ENCODE measurements around the gene RHBDD2.
"Not testable (repeated sequence)": the region's sequence is repeated elsewhere in the genome, so short reads cannot be mapped to it uniquely, and the experiment has no call there.

The RHBDD2 gene

DNA sequence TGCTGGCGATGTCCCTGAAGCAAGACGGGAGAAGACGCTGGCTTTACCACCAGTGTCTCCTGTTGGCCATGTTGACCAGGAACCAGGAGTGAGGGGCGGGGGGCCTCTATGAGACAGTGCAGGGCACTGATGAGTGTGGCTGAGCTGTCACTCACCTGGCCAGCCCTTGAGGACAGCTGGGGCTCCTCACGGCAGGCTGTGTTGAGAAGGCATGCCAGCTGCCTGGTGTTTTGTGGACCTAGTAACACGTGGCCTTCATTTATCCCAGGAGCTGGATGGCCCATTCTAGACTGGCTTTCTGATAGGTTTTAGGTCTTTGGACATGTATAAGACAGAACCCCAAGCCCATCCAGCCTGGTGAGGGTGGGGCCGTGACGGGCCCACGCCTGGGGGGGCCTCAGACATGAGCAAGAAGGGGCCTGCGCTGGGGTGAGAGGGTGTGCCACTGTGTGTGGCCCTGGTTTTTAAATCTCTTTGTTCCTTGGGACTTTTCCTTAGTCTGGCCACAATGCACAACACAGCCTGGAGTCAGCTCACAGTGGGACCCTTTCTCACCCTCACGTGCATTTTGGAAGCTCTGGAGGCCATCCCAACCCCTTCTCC lies 10.5 kb downstream of the RHBDD2 start:
- no peak for DNase-seq (ENCODE audit: low spot score)

GRCh38 chr7:75889826-75890225 lies 11.0 kb downstream of the RHBDD2 start:
- no peak for DNase-seq (ENCODE audit: low spot score)

- DNase-seq (ENCODE audit: low spot score): not testable (repeated sequence)
These were observed 12.4 kb downstream of the RHBDD2 start for GRCh38 chr7:75891237-75891636.

DNA sequence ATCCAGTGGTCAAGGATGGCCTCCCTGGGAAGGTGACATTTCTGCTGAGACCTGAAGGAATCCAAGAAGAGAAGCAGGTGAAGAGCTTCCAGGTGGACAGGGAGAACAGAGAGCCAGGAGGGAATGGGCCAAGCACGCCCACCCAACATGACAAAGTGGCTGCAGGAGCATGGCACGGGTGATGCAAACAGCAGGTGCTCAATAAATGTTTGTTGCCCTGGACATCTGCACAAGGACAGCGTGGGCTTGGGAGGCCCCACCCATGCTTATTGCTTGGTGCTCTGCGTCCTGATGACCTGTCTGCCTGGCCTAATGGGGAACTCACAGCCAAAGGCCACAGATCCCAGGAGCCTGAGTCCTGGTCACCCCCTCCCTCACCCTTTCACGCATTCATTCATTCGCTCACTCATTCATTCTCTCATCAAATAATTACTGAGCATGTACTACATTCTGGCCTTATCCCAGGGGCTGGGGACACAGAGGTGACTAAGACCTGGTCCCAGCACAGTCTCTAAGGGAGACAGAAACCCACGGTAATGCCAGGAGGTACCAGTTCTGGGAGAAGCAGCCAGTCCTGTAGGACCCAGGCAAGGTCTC lies 13.1 kb downstream of the RHBDD2 start:
- DNase-seq (ENCODE audit: low spot score): no peak

DNA sequence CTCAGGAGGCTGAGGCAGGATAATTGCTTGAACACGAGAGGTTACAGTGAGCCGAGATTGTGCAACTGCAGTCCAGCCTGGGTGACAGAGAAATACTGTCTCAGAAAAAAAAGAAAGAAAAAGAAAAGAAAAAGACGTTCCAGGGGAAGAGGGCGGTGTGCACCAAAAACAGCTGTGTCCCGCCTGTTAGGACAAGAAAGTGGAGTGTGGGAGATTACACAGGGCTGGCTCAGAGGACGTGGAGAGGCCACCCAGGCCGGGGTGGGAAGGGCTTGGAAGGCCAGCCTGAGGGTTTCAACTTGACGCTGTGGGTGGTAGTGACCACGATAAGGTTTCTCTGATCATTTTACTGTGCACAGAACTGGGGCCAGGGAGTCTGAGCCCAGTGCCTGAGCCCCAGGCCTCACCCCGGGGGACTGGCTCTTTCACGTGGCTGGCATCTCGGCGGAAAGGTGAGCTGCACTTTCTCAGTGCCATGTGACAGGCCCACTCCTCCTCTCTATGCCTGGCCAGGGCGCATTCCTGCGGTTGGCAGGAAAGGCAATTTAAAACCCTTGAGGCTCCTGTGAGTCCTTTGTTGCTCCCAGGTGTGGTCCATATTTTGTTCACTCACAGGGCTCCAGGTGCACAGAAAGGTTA lies 13.9 kb downstream of the RHBDD2 start:
- DNase-seq (ENCODE audit: low spot score): no peak

GRCh38 chr7:75896803-75897327 lies 18.0 kb downstream of the RHBDD2 start:
- no peak for DNase-seq (ENCODE audit: low spot score)

DNA sequence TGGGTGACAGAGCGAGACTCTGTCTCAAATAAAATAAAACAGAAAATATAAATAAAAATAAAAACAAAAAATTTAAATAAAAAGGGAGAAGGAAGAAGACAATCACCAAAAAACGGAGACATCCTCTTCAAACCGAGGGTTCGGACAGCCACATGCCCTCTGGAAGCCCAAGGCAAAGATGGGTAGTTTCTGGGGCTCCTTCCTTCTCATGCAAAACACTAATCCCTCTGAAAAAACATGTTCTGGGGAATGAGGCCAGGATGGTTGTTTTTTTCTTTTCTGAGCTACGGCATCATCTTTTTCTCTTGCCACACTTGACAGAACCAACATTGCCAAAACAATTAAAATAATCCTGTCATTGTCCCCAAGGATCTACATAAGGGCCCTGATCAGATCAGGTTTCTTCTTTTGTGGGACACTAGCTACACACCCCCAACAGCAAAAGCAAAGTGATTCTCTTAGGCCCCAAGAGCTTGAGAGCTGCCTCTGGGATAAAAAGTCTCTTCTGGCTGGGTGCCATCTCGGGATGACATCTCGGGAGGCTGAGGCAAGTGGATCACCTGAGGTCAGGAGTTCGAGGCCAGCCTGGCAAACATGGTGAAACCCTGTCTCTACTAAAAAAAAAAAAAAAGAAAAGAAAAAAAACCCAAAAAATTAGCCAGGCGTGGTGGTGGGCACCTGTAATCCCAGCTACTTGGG lies 21.9 kb downstream of the RHBDD2 start:
- DNase-seq (ENCODE audit: low spot score): no peak

- no peak for DNase-seq (ENCODE audit: low spot score)
These were observed 27.2 kb downstream of the RHBDD2 start for GRCh38 chr7:75905785-75906604.

- DNase-seq (ENCODE audit: low spot score): no peak
These were observed 28.3 kb downstream of the RHBDD2 start for GRCh38 chr7:75906991-75907667.

GRCh38 chr7:75907668-75908039 lies 28.8 kb downstream of the RHBDD2 start:
- DNase-seq (ENCODE audit: low spot score): not testable (repeated sequence)

GRCh38 chr7:75909521-75910132 lies 30.8 kb downstream of the RHBDD2 start:
- DNase-seq (ENCODE audit: low spot score): no peak

DNA sequence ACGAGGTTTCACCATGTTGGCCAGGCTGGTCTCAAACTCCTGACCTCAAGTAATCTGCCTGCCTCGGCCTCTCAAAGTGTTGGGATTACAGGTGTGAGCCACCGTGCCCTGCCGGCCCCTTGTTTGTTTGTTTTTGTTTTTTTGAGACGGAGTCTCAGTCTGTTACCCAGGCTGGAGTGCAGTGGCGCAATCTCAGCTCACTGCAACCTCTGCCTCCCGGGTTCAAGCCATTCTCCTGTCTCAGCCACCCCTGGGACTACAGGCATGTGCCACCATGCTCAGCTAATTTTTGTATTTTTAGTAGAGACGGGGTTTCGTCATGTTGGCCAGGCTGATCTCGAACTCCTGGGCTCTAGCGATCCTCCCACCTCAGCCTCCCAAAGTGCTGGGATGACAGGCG lies 32.4 kb downstream of the RHBDD2 start:
- not testable (repeated sequence) for DNase-seq (ENCODE audit: low spot score)

DNA sequence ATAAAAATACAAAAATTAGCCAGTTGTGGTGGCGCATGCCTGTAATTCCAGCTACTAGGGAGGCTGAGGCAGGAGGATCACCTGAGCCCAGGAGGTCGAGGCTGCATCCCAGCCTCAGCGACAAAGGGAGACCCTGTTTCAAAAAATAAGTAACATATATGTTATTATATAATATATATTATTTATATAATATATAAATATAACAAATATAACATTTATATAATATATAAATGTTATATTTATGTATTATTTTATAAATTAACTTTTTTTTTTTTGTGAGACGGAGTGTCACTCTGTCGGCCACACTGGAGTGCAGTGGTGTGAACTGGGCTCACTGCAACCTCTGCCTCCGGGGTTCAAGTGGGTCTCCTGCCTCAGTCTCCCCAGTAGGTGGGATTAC lies 34.6 kb downstream of the RHBDD2 start:
- DNase-seq (ENCODE audit: low spot score): no peak

DNA sequence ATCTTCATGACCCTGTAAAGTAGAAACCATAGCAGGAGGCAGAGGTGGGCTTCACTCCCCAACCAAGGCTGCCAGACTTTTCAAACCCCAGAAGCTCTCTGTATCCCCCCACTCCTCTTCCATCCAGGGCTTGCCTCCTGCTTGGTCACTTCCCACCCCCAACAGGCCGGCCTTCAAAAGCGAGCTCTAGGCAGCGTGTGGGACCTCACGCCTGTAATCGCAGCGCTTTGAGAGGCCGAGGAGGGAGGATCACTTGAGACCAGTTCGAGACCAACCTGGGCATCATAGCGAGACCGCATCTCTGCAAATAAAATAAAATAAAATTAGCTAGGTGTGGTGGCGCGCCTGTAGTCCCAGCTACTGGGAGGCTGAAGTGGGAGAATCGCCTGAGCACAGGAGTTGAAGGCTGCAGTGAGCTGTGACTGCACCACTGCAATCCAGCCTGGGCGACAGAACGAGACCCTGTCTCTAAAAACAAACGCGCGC lies 35.4 kb downstream of the RHBDD2 start:
- no peak for DNase-seq (ENCODE audit: low spot score)

DNA sequence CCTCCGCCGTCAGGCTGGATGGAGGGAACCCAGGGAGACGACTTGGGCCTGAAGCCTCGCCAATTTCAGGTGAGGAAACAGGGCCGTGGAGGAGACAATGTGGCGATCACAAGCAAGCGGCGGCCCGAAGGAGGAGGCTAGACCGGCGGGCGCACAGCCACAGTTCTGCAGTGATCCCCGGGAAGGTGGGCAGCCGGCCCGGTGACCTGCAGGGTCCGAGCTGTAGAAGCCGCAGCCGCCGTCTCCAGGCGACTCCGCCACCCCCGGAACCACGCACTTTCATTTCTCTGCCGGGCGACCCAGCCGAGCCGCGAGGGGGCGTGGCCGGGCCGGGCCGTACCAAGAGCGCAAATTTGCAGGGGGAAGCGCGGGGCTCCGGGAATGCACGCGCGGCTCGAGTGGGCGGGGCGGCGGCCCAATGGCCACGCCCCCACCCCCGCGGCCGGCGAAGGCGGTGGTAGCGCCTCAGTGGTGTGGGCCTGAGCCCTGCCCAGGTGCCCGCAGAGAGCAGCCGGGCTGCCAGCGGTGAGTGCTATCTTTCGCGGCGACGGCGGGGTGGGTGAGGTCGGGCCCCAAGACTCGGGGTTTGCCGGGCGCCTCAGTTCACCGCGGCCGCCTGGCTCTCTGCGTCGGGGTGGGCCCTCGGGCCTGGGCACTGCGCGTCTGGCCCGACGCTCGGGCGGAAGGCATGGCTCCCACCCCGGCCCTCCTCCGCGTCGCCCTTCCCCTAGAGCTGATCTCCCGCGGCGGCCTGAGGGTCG lies 36.0 kb downstream of the RHBDD2 start, which contains the start of gene POR:
Gene POR, plus strand, starts transcription at position 501 of the 761 bp plus-strand sequence. CDS start 38,847 bp downstream, outside the sequence.
- peak; percentile 71 for DNase-seq (ENCODE audit: low spot score)

- no peak for DNase-seq (ENCODE audit: low spot score)
These were observed 36.8 kb downstream of the RHBDD2 start for GRCh38 chr7:75915416-75916156.

GRCh38 chr7:75916259-75916658 lies 37.4 kb downstream of the RHBDD2 start:
- DNase-seq (ENCODE audit: low spot score): no peak

DNA sequence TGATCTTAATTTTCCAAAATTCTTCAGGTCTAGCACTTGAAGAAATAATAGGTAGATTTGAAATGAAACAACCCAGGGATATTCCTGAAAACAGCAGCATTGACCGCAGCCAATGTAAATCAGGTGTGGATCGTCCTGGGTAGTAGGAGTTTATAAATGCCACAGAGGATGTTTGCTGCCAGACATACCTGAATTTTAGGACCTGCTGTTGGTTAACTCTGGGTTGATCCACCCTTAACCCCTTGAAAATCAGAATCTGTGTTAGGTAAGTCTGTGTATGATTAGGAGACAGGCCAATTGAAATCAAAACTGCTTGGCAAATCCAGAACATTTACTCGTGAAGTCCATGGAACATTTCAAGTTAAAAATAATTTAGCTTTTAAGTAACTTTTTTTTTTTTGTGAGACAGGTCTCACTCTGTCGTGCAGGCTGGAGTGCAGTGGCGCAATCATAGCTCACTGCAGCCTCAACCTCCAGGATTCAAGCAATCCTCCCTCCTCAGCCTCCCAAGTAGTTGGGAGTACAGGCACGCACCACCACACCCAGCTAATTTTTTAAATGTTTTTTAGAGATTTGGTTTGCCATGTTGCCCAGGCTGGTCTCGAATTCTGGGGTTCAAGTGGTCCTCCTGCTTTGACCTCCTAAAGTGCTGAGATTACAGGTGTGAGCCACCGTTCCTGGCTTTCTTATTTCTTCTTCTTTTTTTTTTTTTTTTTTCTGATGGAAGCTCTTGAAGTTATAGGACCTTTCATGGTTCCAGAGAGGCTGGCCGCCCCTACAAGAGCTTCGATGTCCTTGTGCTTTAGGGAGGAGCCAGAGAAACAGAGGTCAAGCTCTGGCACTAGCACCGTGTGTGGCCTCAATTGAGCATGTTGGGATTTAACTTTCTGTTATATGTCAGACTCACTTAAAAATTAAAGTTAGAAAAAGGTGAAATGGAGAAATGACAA lies 38.1 kb downstream of the RHBDD2 start:
- no peak for DNase-seq (ENCODE audit: low spot score)

Measured in HuH-7.5 (cell line).